ENCODE measurements around the gene RNASE7. TPM values are rescaled to one million over a fixed set of nuclear protein-coding genes. Genes with fewer than 3 reads are reported as not detected.
"Not testable (repeated sequence)": the region's sequence is repeated elsewhere in the genome, so short reads cannot be mapped to it uniquely, and the experiment has no call there.

The RNASE7 gene
- total RNA-seq, 2 experiments from 2014 or later = not detected

DNA sequence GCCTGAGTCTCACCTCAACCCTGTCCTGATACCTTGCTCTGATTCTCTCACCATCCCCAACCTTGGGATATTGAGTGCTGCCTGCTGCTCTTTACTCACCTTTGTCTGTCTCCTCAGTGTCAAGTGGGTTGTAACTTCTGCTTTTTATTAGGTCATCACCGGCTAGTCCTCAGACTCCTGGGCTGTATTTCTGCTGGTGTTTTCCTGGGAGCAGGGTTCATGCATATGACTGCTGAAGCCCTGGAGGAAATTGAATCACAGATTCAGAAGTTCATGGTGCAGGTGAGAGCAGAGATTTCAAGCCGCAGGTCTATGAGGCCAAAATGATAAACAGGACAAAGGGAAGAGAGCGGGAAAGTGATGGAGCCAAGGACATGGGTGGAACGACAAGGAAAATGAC lies 42.6 kb upstream of the RNASE7 start:
- intact Hi-C loops (cut with DNase I, micrococcal nuclease) = no loop called here
- POLR2A ChIA-PET = no interaction called here
- TF ChIP-seq, protein P1, sequence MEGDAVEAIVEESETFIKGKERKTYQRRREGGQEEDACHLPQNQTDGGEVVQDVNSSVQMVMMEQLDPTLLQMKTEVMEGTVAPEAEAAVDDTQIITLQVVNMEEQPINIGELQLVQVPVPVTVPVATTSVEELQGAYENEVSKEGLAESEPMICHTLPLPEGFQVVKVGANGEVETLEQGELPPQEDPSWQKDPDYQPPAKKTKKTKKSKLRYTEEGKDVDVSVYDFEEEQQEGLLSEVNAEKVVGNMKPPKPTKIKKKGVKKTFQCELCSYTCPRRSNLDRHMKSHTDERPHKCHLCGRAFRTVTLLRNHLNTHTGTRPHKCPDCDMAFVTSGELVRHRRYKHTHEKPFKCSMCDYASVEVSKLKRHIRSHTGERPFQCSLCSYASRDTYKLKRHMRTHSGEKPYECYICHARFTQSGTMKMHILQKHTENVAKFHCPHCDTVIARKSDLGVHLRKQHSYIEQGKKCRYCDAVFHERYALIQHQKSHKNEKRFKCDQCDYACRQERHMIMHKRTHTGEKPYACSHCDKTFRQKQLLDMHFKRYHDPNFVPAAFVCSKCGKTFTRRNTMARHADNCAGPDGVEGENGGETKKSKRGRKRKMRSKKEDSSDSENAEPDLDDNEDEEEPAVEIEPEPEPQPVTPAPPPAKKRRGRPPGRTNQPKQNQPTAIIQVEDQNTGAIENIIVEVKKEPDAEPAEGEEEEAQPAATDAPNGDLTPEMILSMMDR (IDR thresholded peaks at IDR 0.05) = no peak
- H3K27ac Mint-ChIP-seq = no peak overlapping the region
- H3K9me3 ChIP-seq (ENCODE audit: control insufficient read depth in 1 of 2, insufficient read depth in 1 of 2, low read length in 2 of 2) = no peaks in the 10 kb centered on the region
- H3K9me3 Mint-ChIP-seq = no peaks in the 10 kb centered on the region
- DNase-seq = no peak
- peaks cover 39% of the 10 kb centered on the region for H3K36me3 Mint-ChIP-seq (ENCODE audit: low read depth)
- no peak for ATAC-seq (ENCODE audit: poor library complexity)
- no peak overlapping the region for H3K4me3 ChIP-seq (ENCODE audit: low read length)
- H3K27ac ChIP-seq (ENCODE audit: low read depth in 1 of 2, low read length in 2 of 2) = no peak overlapping the region
- no peak overlapping the region for H3K4me3 Mint-ChIP-seq
- no peaks in the 10 kb centered on the region for H3K4me1 ChIP-seq (ENCODE audit: insufficient read depth, low read length)
- no peaks in the 10 kb centered on the region for H3K27me3 Mint-ChIP-seq
- H3K36me3 ChIP-seq (ENCODE audit: insufficient read depth, low read length) = peaks cover 28% of the 10 kb centered on the region
- H3K27me3 ChIP-seq (ENCODE audit: control insufficient read depth in 1 of 2, insufficient read depth in 2 of 2, low read length in 2 of 2) = no peaks in the 10 kb centered on the region
- CTCF ChIA-PET = no interaction called here
- peaks cover 34% of the 10 kb centered on the region for H3K4me1 Mint-ChIP-seq (ENCODE audit: low read depth)

DNA sequence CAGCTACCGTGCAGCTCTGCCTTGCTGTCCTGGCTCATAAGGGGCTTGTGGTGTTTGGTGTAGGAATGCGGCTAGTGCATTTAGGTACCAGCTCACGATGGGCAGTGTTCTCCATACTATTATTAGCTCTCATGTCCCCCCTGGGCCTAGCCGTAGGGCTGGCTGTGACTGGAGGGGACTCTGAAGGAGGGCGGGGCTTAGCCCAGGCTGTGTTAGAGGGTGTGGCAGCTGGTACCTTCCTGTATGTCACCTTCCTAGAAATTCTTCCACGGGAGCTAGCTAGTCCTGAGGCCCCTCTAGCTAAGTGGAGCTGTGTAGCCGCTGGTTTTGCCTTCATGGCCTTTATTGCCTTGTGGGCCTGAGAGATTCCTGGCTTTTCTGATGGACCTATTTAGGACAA lies 40.9 kb upstream of the RNASE7 start:
- no peaks in the 10 kb centered on the region for H3K4me1 ChIP-seq (ENCODE audit: insufficient read depth, low read length)
- Mint-ChIP-seq H3K27ac (no peak overlapping the region), H3K36me3 (ENCODE audit: low read depth) (peaks cover 23% of the 10 kb centered on the region), H3K4me3 (no peak overlapping the region), H3K4me1 (ENCODE audit: low read depth) (peaks cover 22% of the 10 kb centered on the region), H3K9me3 (no peaks in the 10 kb centered on the region), H3K27me3 (no peaks in the 10 kb centered on the region)
- ATAC-seq (ENCODE audit: poor library complexity) = no peak
- H3K36me3 ChIP-seq (ENCODE audit: insufficient read depth, low read length) = peaks cover 12% of the 10 kb centered on the region
- intact Hi-C loops (cut with DNase I, micrococcal nuclease) = no loop called here
- H3K4me3 ChIP-seq (ENCODE audit: low read length) = no peak overlapping the region
- TF ChIP-seq, protein P1 (IDR thresholded peaks at IDR 0.05) = no peak
- POLR2A ChIA-PET = interaction anchor here (0.6 kb wide), 1 partner anchor 128 kb away, joined by 3 read pairs; no protein-coding TSS in a partner anchor
- no peaks in the 10 kb centered on the region for H3K27me3 ChIP-seq (ENCODE audit: control insufficient read depth in 1 of 2, insufficient read depth in 2 of 2, low read length in 2 of 2)
- DNase-seq = no peak
- H3K27ac ChIP-seq (ENCODE audit: low read depth in 1 of 2, low read length in 2 of 2) = no peak overlapping the region
- H3K9me3 ChIP-seq (ENCODE audit: control insufficient read depth in 1 of 2, insufficient read depth in 1 of 2, low read length in 2 of 2) = no peaks in the 10 kb centered on the region
- CTCF ChIA-PET = interaction anchor here (1.5 kb wide), 1 partner anchor 14 kb away, joined by 3 read pairs; no protein-coding TSS in a partner anchor

DNA sequence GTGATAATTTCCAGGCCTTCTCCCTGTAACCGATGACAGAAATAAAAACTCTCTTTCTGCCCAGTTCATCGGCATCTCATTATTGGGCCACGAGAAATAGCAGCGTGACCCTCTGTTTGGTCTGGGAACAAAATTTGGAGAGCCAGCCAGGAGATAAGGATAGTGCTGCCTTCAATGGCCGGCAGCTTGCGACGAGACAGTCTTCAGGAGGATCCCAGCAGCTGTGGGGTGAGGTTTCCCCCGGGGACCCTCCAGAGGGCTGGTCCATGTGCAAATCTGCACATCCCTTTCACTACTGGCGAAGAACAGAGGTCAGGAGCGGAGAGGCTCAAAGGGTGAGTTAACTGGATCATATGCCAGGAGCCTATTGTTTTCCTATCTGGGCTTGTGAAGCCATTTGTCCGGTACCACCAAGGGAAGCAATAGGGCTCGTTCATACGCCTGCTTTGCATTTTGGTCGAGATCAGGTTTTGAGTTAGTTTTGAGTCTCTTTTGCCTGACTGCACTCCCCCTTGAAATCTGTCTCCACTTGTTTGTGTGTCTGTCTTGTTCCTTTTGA lies 38.3 kb upstream of the RNASE7 start:
- H3K27ac Mint-ChIP-seq = no peak overlapping the region
- Histone ChIP-seq H3K27me3 (ENCODE audit: control insufficient read depth in 1 of 2, insufficient read depth in 2 of 2, low read length in 2 of 2) (no peaks in the 10 kb centered on the region), H3K4me3 (ENCODE audit: low read length) (no peak overlapping the region), H3K27ac (ENCODE audit: low read depth in 1 of 2, low read length in 2 of 2) (no peak overlapping the region), H3K36me3 (ENCODE audit: insufficient read depth, low read length) (no peaks in the 10 kb centered on the region), H3K4me1 (ENCODE audit: insufficient read depth, low read length) (no peaks in the 10 kb centered on the region), H3K9me3 (ENCODE audit: control insufficient read depth in 1 of 2, insufficient read depth in 1 of 2, low read length in 2 of 2) (no peaks in the 10 kb centered on the region)
- H3K4me1 Mint-ChIP-seq (ENCODE audit: low read depth) = no peaks in the 10 kb centered on the region
- no peak for ATAC-seq (ENCODE audit: poor library complexity)
- no peaks in the 10 kb centered on the region for H3K9me3 Mint-ChIP-seq
- no peak for DNase-seq
- CTCF ChIA-PET = interaction anchor here (0.5 to 2.1 kb wide), 4 partner anchors 11 to 440 kb away, joined by 3 to 7 read pairs (median 4); no protein-coding TSS in a partner anchor
- POLR2A ChIA-PET = no interaction called here
- H3K27me3 Mint-ChIP-seq = no peaks in the 10 kb centered on the region
- no peaks in the 10 kb centered on the region for H3K36me3 Mint-ChIP-seq (ENCODE audit: low read depth)
- intact Hi-C loops (cut with DNase I, micrococcal nuclease) = no loop called here
- no peak overlapping the region for H3K4me3 Mint-ChIP-seq
- TF ChIP-seq, protein P1 (IDR thresholded peaks at IDR 0.05) = no peak

DNA sequence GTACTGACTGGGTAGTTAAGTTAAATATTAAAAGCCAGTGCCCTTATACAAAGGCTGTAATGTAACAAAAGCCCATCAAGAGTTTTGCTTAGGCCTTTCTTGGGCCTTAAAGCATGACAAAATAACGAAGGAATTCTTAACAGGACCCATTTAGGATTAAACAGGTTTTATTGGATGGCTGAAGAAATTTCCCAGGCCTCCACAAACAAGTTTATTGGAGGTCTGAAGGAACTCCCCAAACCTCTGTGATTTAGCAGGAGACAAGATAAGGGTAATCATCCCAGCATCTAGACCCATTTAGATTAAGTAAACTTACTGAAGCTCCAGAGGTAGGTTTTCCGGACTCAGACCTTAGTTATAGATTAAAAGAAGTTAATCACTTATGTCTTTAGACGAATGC lies 32.4 kb upstream of the RNASE7 start:
- H3K27ac ChIP-seq (ENCODE audit: low read depth in 1 of 2, low read length in 2 of 2); H3K36me3 Mint-ChIP-seq (ENCODE audit: low read depth); CTCF ChIA-PET; H3K27ac Mint-ChIP-seq; H3K27me3 ChIP-seq (ENCODE audit: control insufficient read depth in 1 of 2, insufficient read depth in 2 of 2, low read length in 2 of 2); H3K4me3 ChIP-seq (ENCODE audit: low read length); H3K9me3 ChIP-seq (ENCODE audit: control insufficient read depth in 1 of 2, insufficient read depth in 1 of 2, low read length in 2 of 2); H3K4me1 ChIP-seq (ENCODE audit: insufficient read depth, low read length); H3K4me1 Mint-ChIP-seq (ENCODE audit: low read depth); H3K4me3 Mint-ChIP-seq; DNase-seq; H3K36me3 ChIP-seq (ENCODE audit: insufficient read depth, low read length); ATAC-seq (ENCODE audit: poor library complexity); H3K9me3 Mint-ChIP-seq: not testable (repeated sequence)
- POLR2A ChIA-PET = interaction anchor here (0.8 kb wide), 1 partner anchor 13 kb away, joined by 4 read pairs; no protein-coding TSS in a partner anchor
- intact Hi-C loops (cut with DNase I, micrococcal nuclease) = loop anchor here in 1 of 2 experiments (10.0 kb wide), 1 partner anchor 545 kb away; no protein-coding TSS in a partner anchor
- H3K27me3 Mint-ChIP-seq = peaks cover 22% of the 10 kb centered on the region
